Middle frontal gyrus (tissue), 1 donor: ENCODE results near the gene SLC35C1.
"Not testable (repeated sequence)": the region's sequence is repeated elsewhere in the genome, so short reads cannot be mapped to it uniquely, and the experiment has no call there.

Source experiments
- DNase-seq: peaks from one replicate; pipeline ENCODE4 v3.0.0-alpha.2; 2015; ENCODE audit warnings: low spot score; ENCODE audit errors: extremely low spot score

Gene SLC35C1

GRCh38 chr11:45786272-45786671, 18.7 kb upstream of the SLC35C1 start:
- DNase-seq: no peak

- DNase-seq: no peak
Measured at GRCh38 chr11:45788887-45789286, 16.1 kb upstream of the SLC35C1 start.

GRCh38 chr11:45791524-45791923, 13.4 kb upstream of the SLC35C1 start:
- DNase-seq: no peak

DNA sequence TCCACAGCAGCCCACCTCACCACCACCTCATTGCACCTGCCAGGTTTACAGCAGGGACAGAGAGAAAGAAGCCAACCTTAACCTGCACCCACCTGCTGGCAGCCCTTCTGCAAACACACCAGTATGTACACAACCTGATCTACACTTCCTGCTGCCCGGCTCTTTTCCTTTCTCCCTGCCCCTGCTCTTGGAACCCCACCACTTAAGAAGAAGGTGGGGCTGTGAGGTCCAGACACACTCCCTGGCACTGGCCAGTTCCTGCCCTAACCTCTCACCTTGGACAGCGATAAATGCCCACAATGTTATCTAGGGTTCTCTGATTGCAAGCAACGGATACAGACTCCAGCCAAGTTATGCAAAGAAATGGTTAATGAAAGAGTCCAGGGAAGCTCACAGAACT, 10.8 kb upstream of the SLC35C1 start:
- no peak for DNase-seq

GRCh38 chr11:45795379-45795778, 9.6 kb upstream of the SLC35C1 start:
- DNase-seq: no peak

- no peak for DNase-seq
Measured at GRCh38 chr11:45796461-45796861, 8.5 kb upstream of the SLC35C1 start.

DNA sequence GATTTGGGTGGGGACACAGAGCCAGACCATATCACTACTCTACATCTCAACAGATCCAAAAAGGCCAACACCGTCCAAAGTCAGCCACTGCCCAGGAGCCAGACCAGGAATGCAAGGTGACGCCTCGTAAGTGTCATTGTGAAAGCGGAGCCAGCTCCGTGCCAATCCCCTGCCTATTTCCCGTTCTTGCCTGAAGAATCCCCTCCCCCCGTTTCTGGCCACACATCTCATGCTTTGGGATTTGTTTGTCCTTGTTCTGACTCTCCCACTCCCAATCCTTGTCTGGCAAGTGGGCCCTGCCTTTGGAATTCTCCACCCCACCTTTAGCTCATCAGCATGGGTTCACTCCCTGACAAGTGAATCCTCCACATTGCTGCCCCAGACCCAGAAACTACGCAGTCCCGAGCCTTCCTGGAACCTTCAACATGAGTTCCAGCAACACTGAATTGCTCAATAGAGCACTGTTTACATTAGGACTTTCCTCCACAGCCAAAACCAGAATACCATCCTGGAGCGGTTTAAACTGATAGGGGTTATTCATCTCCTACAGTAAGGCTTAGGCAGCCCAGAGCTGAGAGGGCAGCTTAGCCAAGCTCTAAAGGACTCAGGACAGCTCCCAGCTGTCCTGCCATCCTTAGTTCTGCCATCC, 6.0 kb upstream of the SLC35C1 start:
- no peak for DNase-seq

GRCh38 chr11:45799562-45799961, 5.4 kb upstream of the SLC35C1 start:
- no peak for DNase-seq

DNA sequence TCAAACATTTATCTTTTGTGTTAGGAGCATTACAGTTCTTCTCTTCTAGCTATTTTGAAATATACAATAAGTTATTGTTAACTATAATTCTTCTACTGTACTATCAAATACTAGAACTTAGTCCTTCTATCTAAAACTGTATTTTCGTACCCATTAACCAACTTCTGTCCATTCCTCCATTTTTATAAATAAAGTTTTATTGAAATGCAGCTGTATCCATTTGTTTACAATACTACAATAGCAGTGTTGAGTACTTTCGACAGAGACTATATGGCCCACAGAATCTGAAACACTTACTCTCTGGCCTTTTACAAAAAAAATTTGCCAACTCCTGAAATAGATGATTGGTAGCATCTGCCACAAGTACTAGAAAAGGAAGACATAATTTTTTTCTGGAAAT, 4.7 kb upstream of the SLC35C1 start:
- DNase-seq: no peak

GRCh38 chr11:45801723-45802315, 3.1 kb upstream of the SLC35C1 start:
- DNase-seq: no peak

DNA sequence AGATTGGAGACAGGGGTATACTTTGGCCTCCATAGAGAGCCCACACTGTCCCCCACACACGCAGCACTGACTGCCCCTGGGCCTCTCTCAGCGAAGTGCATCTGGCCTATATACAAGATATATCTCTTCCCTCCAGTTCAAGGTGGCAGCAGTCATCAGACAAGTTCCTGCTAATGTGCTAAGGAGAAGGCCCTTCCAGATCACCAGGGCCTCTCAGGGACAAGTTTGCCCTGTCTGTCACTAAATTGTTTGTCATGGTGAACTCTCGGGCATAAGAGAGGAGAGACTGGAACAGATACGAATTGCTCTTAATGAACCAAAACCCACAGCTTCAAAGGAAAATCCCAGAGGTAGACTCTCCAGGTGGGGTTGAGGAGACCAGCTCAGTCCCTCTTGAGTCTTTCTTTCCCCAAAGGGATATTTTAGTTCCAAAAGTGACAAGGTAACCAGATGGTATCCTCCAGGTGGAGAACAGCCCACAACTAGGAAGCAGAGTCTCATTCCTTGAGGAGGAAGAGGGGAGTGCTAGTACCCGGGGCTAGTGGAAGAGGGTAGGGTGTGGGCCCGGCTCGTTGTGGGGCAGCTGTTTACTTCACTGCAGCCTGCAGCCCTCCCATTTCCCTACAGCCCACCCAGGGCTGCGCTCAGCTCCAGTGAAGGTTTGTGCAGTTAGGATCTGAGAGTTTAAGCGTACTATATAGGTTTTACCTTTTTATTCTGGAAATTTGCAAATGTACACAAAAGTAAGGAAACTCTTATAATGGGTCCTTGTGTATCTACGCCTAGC, 2.2 kb upstream of the SLC35C1 start:
- no peak for DNase-seq

DNA sequence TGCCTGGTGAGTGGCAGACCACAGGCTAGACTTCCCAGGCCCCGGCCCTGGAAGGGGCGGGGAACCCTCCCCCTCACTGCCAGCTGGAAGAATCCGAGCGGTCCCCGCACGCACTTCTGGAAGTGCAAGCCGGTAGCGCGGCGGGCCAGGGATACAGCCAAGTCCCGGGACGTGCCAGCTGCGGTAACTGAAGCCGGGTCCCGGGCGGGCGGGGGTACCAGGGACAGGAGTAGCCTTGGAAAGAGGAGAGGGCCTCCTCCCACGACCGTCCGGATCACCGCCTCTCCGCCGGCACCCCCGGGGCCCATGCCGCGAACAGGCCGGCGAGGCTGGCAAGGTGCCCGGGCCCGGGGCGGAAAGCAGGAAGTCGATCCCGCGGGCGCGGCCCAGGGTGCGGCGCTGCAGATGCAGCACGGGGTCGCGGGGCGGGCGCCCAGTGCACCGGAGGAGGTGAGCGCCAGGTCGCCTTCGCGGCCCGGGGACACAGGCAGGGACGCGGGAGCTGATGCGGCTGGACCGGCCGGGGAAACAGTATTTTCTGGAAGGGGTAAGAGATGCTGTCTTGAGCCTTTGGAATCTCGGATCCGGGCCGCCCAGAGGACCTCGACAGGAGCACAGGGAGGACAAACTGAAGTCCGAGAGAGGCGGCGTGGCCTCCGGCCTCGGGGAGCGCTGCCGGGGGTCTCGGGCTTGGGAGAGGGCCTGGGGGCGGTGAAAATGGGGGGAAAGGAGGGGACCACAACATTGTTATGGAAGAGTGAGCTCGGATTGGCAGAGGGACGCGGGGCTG, 783 bp upstream of the SLC35C1 start:
- DNase-seq: peak; percentile 10

DNA sequence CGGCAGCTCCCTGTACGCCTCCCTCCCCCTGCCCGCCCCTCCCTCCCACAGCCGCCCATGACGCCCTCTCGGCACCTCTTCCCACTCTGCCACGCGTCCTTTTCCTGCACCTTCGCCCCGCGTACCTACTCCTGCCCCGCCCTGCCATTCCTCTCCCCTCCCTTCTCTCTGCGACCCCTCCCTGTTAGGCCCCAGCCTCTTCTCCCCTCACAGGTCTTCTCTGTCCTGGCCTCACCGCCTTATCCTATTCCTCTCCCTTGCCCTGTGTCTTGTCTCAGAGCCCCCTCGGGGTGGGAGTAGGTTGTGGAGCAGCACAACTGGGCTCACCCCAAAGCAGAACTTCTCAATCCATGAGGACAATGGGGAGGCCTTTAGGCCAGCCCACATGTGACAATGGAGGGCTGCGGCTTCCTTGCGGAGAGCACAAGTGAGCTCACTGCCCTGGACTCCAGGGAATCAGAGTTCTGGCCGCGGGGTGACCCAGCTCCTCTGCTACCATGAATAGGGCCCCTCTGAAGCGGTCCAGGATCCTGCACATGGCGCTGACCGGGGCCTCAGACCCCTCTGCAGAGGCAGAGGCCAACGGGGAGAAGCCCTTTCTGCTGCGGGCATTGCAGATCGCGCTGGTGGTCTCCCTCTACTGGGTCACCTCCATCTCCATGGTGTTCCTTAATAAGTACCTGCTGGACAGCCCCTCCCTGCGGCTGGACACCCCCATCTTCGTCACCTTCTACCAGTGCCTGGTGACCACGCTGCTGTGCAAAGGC, 539 bp downstream of the SLC35C1 start:
- no peak for DNase-seq

- no peak for DNase-seq
Measured at GRCh38 chr11:45806072-45806933, 1.4 kb downstream of the SLC35C1 start.

GRCh38 chr11:45806937-45807791, 2.2 kb downstream of the SLC35C1 start:
- no peak for DNase-seq

- DNase-seq: no peak
Measured at GRCh38 chr11:45807792-45808238, 2.9 kb downstream of the SLC35C1 start.

DNA sequence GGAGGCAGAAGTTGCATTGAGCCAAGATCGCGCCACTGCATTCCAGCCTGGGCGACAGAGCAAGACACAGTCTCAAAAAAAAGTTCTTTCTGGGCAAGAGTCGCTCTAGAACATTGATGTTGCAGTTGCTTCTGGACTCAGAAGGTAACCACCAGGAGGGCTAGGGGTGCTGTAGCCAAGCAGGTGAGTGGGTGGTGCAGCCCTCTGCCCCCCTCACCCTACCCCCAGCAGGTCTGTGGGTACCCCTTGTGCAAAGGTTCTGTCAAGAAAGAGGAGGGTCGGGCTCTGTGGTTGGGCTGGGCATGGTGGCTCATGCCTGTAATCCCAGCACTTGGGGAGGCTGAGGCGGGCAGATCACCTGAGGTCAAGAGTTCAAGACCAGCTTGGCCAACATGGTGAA, 3.5 kb downstream of the SLC35C1 start:
- DNase-seq: not testable (repeated sequence)

GRCh38 chr11:45809456-45810395, 4.8 kb downstream of the SLC35C1 start:
- no peak for DNase-seq
